ENCODE data around the gene ABCA7.
A peak's percentile ranks its signal among the peaks of the same experiment; 100 is the strongest.

ABCA7 gene

DNA sequence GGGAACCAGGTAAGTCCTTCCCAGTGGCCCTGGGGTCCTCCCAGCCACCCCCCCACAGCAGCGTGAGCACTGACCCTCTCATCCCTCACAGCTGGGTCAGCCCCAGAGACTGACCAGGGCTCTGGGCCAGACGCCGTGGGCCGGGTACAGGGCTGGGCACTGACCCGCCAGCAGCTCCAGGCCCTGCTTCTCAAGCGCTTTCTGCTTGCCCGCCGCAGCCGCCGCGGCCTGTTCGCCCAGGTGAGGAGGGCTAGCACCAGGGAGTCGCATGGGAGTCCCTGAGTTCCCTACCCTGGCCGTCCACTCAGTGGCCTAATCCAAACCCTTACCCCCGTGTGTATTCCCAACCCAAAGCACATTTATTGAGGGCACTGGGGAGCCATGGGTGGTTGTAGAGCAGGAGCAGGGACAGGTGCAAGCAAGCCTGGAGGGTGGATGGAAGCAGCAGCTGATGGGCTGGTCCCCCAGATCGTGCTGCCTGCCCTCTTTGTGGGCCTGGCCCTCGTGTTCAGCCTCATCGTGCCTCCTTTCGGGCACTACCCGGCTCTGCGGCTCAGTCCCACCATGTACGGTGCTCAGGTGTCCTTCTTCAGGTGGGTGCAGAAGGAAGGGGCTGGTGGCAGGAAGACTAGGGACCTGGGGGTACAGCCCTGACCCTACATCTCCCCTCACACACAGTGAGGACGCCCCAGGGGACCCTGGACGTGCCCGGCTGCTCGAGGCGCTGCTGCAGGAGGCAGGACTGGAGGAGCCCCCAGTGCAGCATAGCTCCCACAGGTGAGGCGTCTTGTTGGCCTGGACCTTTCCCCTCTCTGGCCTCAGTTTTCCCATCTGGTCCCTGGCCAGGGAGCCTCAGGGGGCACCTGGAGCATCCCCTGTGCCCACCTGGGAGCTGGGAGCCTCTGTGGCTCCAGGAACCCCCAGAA is 14.5 kb downstream of the ABCA7 start:
- FAIRE-seq = no peak
- no peak for DNase-seq (ENCODE audit: insufficient read length, low spot score)
- TF ChIP-seq TAF1 (IDR thresholded peaks at IDR 0.05; ENCODE audit: low read depth, low read length) (no peak), PAX5 (IDR thresholded peaks at IDR 0.05; ENCODE audit: insufficient read depth, low read length, severe bottlenecking) (no peak), POLR2A (IDR thresholded peaks at IDR 0.05; ENCODE audit: low read depth, low read length) (no peak), SPI1 (IDR thresholded peaks at IDR 0.05; ENCODE audit: low read depth, low read length) (no peak), POU2F2 (IDR thresholded peaks at IDR 0.05; ENCODE audit: low read depth, low read length) (no peak), POLR2AphosphoS5 (IDR thresholded peaks at IDR 0.05; ENCODE audit: low read depth, low read length) (no peak)

- DNase-seq (ENCODE audit: insufficient read length, low spot score) (no peak), FAIRE-seq (no peak)
- TF ChIP-seq SPI1 (IDR thresholded peaks at IDR 0.05; ENCODE audit: low read depth, low read length) (no peak), TAF1 (IDR thresholded peaks at IDR 0.05; ENCODE audit: low read depth, low read length) (no peak), POU2F2 (IDR thresholded peaks at IDR 0.05; ENCODE audit: low read depth, low read length) (no peak), POLR2A (IDR thresholded peaks at IDR 0.05; ENCODE audit: low read depth, low read length) (no peak), POLR2AphosphoS5 (IDR thresholded peaks at IDR 0.05; ENCODE audit: low read depth, low read length) (no peak), PAX5 (IDR thresholded peaks at IDR 0.05; ENCODE audit: insufficient read depth, low read length, severe bottlenecking) (no peak)
Observed at GRCh38 chr19:1055028-1055425, 15.1 kb downstream of the ABCA7 start.

DNA sequence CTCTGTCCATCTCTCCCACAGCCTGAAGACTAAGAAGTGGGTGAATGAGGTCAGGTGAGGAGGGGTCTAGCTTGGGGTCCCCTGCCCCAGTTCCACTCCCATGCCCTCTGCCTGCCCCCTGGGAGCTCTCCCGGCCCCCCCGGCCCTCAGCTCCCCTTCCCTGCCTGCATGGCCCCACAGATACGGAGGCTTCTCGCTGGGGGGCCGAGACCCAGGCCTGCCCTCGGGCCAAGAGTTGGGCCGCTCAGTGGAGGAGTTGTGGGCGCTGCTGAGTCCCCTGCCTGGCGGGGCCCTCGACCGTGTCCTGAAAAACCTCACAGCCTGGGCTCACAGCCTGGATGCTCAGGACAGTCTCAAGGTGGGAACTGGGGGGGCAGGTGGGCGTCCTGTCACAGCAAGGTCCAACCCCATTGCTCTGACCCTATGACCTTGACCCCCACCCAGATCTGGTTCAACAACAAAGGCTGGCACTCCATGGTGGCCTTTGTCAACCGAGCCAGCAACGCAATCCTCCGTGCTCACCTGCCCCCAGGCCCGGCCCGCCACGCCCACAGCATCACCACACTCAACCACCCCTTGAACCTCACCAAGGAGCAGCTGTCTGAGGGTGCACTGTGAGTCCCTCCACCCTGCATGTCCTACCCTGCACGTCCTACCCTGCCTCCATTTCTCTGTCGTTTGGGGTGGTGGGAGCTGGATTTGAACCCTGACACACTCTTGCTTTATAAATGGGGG is 16.1 kb downstream of the ABCA7 start:
- FAIRE-seq (no peak), DNase-seq (ENCODE audit: insufficient read length, low spot score) (no peak)
- TF ChIP-seq POLR2A (IDR thresholded peaks at IDR 0.05; ENCODE audit: low read depth, low read length) (no peak), POU2F2 (IDR thresholded peaks at IDR 0.05; ENCODE audit: low read depth, low read length) (no peak), TAF1 (IDR thresholded peaks at IDR 0.05; ENCODE audit: low read depth, low read length) (no peak)

GRCh38 chr19:1057176-1057855 is 17.4 kb downstream of the ABCA7 start:
- FAIRE-seq = peak; percentile 85

GRCh38 chr19:1058112-1058511 is 18.2 kb downstream of the ABCA7 start:
- FAIRE-seq = no peak
- TF ChIP-seq SPI1 (IDR thresholded peaks at IDR 0.05; ENCODE audit: low read depth, low read length) = no peak
- no peak for TF ChIP-seq TAF1 (IDR thresholded peaks at IDR 0.05; ENCODE audit: low read depth, low read length)
- no peak for TF ChIP-seq PAX5 (IDR thresholded peaks at IDR 0.05; ENCODE audit: insufficient read depth, low read length, severe bottlenecking)
- no peak for TF ChIP-seq POLR2AphosphoS5 (IDR thresholded peaks at IDR 0.05; ENCODE audit: low read depth, low read length)
- no peak for TF ChIP-seq POLR2A (IDR thresholded peaks at IDR 0.05; ENCODE audit: low read depth, low read length)
- no peak for TF ChIP-seq POU2F2 (IDR thresholded peaks at IDR 0.05; ENCODE audit: low read depth, low read length)
- DNase-seq (ENCODE audit: insufficient read length, low spot score) = no peak

More at GRCh38 chr19:1057176-1057855, 17.4 kb downstream of the ABCA7 start:
- DNase-seq (ENCODE audit: insufficient read length, low spot score) = no peak
- TF ChIP-seq SPI1 (IDR thresholded peaks at IDR 0.05; ENCODE audit: low read depth, low read length) (no peak), POU2F2 (IDR thresholded peaks at IDR 0.05; ENCODE audit: low read depth, low read length) (no peak)

- DNase-seq (ENCODE audit: insufficient read length, low spot score) (no peak), FAIRE-seq (no peak)
- TF ChIP-seq TAF1 (IDR thresholded peaks at IDR 0.05; ENCODE audit: low read depth, low read length) = no peak
- no peak for TF ChIP-seq POU2F2 (IDR thresholded peaks at IDR 0.05; ENCODE audit: low read depth, low read length)
- no peak for TF ChIP-seq POLR2AphosphoS5 (IDR thresholded peaks at IDR 0.05; ENCODE audit: low read depth, low read length)
- no peak for TF ChIP-seq POLR2A (IDR thresholded peaks at IDR 0.05; ENCODE audit: low read depth, low read length)
- no peak for TF ChIP-seq PAX5 (IDR thresholded peaks at IDR 0.05; ENCODE audit: insufficient read depth, low read length, severe bottlenecking)
- TF ChIP-seq SPI1 (IDR thresholded peaks at IDR 0.05; ENCODE audit: low read depth, low read length) = no peak
Observed at GRCh38 chr19:1060689-1061088, 20.8 kb downstream of the ABCA7 start.

GRCh38 chr19:1061987-1062386 is 22.1 kb downstream of the ABCA7 start:
- TF ChIP-seq PAX5 (IDR thresholded peaks at IDR 0.05; ENCODE audit: insufficient read depth, low read length, severe bottlenecking) (no peak), POU2F2 (IDR thresholded peaks at IDR 0.05; ENCODE audit: low read depth, low read length) (no peak), SPI1 (IDR thresholded peaks at IDR 0.05; ENCODE audit: low read depth, low read length) (no peak), POLR2AphosphoS5 (IDR thresholded peaks at IDR 0.05; ENCODE audit: low read depth, low read length) (no peak), TAF1 (IDR thresholded peaks at IDR 0.05; ENCODE audit: low read depth, low read length) (no peak), POLR2A (IDR thresholded peaks at IDR 0.05; ENCODE audit: low read depth, low read length) (no peak)
- DNase-seq (ENCODE audit: insufficient read length, low spot score) = no peak
- FAIRE-seq = no peak

DNA sequence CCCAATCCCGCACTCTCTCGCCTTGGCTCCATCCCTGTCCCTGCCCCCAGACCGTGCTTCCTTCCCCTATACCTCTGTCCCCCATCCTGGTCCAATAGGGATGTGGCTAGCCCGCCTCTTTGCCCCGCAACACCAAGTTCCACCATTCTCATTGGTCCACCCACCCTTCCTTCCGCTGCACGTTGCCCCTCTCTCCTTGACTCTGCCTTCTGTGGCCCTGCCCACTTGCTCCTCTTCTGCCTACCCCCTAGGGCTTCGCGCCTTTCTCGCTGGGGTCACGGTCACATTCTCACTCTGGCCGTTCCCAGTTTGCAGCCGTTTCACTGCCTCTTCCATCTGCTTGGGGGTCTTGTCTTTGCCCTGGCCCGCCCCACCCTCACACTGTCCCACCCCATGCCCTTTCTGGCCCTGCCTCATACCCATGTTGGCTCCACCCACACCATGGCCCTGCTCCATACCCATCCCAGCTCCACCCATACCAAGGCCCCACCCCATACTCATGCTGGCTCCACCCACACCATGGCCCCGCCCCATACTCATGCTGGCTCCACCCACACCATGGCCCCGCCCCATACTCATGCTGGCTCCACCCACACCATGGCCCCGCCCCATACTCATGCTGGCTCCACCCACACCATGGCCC is 22.6 kb downstream of the ABCA7 start:
- FAIRE-seq = no peak

More for the DNA sequence above, 22.6 kb downstream of the ABCA7 start:
- no peak for TF ChIP-seq SPI1 (IDR thresholded peaks at IDR 0.05; ENCODE audit: low read depth, low read length)
- TF ChIP-seq POLR2A (IDR thresholded peaks at IDR 0.05; ENCODE audit: low read depth, low read length) = no peak
- no peak for TF ChIP-seq POLR2AphosphoS5 (IDR thresholded peaks at IDR 0.05; ENCODE audit: low read depth, low read length)
- TF ChIP-seq PAX5 (IDR thresholded peaks at IDR 0.05; ENCODE audit: insufficient read depth, low read length, severe bottlenecking) = no peak
- TF ChIP-seq TAF1 (IDR thresholded peaks at IDR 0.05; ENCODE audit: low read depth, low read length) = no peak
- no peak for TF ChIP-seq POU2F2 (IDR thresholded peaks at IDR 0.05; ENCODE audit: low read depth, low read length)
- DNase-seq (ENCODE audit: insufficient read length, low spot score) = no peak

All from GM12891 (cell line).